Adrenal gland (tissue), 5 donors: Measurements from ENCODE around the gene SLC1A2.

Experiments used
- CTCF ChIP-seq, 6 experiments: fragments of 450-650 bp in 4 of 6; fragments of 200-600 bp in 2 of 6; sonication (generic) in 1 of 6; IDR thresholded peaks; 1 replicate in 5 of 6; 2 replicates in 1 of 6; pipeline versions ENCODE4 v1.5.1 to v1.8.0; 2016 to 2021; ENCODE audit warnings: antibody characterized with exemption in 6 of 6, mild to moderate bottlenecking in 2 of 6, moderate library complexity in 1 of 6
- POLR2A ChIP-seq, 2 donors: fragments of 450-650 bp; IDR thresholded peaks; one replicate each; pipeline ENCODE4 v1.6.1; 2017; ENCODE audit warnings: antibody characterized with exemption in 2 of 2, mild to moderate bottlenecking in 2 of 2, moderate library complexity in 1 of 2
- donor health status: DM: no; HTN: no; CAD: no.

GRCh38 chr11:35393098-35393497, 26.3 kb downstream of the SLC1A2 start:
- TF ChIP-seq CTCF (IDR thresholded peaks at IDR 0.05), result no peak
- no peak for TF ChIP-seq POLR2A (IDR thresholded peaks at IDR 0.05)
